SH-SY5Y (cell line): ENCODE measurements around the gene FGF21.

ENCODE experiments used
- GATA2 ChIP-seq: IDR thresholded peaks from 2 replicates; pipeline ENCODE4 v1.6.1; 2011; ENCODE audit warnings: mild to moderate bottlenecking, low read depth, low read length
- GATA3 ChIP-seq: IDR thresholded peaks from 2 replicates; pipeline ENCODE4 v1.6.1; 2011; ENCODE audit warnings: low read depth, mild to moderate bottlenecking, low read length, moderate library complexity

DNA sequence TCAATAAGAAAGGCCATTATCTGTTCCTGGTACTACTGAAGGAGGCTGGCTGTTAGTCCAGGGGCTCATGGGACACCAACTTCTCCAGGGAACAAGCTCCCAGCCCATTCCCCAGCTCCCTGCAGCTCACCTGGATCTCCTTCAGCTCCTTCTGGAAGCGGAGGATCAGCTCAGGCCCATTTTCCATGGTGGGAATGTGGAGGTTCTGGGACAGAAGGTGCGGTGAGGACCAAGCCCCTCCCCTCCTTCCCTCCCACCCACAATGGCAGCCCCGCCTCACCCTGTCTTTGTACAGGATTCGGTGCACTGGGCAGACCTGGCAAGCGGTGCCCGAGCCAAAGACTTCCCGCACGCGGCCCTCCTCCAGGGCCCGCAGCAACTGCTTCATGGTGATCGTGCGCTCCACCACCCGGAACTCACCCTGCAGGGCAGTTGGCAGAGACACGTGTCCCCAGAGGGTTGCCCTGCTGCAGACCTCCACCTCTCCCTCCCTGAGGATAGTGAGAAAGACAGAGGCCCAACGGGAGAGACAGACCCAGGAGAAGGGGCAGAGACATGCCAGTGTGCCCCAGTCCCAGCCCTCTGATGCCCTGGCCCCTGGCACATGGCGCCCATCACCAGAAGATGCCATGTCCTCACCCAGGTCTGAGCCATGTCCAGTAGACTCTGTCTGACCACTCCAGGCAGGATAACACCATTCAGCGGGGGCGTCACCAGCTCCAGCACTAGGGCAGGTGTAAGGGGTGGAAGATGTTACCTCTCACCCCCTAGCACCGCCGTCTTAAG lies 41.2 kb downstream of the FGF21 start:
- TF ChIP-seq GATA3 = no peak
- no peak for TF ChIP-seq GATA2
